Neuron (in vitro differentiated cells): ENCODE measurements around the gene SEPTIN12.

Source experiments
- H2AFZ ChIP-seq: one replicate; pipeline ENCODE4 v1.6.1; 2013; ENCODE audit warnings: low read depth, mild to moderate bottlenecking, inconsistent platforms, low read length, moderate library complexity
- H3K27me3 ChIP-seq: one replicate; pipeline ENCODE4 v1.6.1; 2013; ENCODE audit warnings: low read length; ENCODE audit not compliant: insufficient read depth
- H3K36me3 ChIP-seq: one replicate; pipeline ENCODE4 v1.6.1; 2013; ENCODE audit warnings: low read length; ENCODE audit not compliant: insufficient read depth
- H3K4me1 ChIP-seq: one replicate; pipeline ENCODE4 v1.6.1; 2013; ENCODE audit warnings: low read length; ENCODE audit not compliant: insufficient read depth
- H3K4me3 ChIP-seq: 2 replicates; pipeline ENCODE4 v1.5.1; 2013; ENCODE audit warnings: mild to moderate bottlenecking, low read length, moderate library complexity
- H3K9me3 ChIP-seq: one replicate; pipeline ENCODE4 v1.6.1; 2013; ENCODE audit warnings: low read length

Gene SEPTIN12

DNA sequence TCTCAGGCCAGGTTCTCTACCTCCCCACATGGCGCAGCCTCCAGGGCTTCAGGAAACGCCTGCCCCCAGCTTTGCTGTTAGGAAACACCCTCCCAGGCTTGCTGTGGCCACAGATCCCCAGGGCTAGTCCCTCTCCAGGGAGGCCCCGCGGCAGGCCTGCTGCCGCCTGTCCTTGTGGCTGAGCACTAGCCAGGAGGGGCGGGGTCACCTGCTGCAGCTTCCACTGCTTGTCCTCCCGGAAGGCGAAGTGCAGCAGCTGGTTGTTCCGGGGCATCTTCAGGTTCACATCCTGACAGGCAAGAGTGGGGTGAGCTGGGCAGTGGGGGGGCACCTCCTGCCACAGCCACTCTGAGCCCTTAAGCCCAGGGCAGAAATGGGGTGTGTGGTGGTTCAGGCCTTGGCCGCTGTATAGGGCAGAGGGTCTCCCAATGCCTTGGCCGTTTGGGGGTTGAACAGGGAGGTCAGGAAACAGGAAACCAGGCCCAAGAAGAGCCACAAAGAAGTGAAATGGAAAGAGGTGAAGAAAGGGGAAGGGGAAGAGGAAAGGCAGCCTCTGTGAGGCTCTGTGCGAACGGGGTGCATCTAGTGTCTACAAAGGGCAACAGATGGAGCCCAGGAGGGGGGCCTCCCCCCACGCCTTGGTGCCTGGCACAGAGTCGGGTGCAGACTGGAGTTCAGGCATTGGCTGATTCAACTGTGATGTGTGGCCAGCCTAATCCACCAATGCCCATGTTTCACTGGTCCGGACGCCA lies 12.3 kb upstream of the SEPTIN12 start:
- no peaks in the 10 kb centered on the region for H3K27me3 ChIP-seq
- peaks cover 20% of the 10 kb centered on the region for H3K4me1 ChIP-seq
- no peak overlapping the region for H2AFZ ChIP-seq
- H3K4me3 ChIP-seq = no peak overlapping the region
- H3K9me3 ChIP-seq = no peaks in the 10 kb centered on the region
- peaks cover 34% of the 10 kb centered on the region for H3K36me3 ChIP-seq

DNA sequence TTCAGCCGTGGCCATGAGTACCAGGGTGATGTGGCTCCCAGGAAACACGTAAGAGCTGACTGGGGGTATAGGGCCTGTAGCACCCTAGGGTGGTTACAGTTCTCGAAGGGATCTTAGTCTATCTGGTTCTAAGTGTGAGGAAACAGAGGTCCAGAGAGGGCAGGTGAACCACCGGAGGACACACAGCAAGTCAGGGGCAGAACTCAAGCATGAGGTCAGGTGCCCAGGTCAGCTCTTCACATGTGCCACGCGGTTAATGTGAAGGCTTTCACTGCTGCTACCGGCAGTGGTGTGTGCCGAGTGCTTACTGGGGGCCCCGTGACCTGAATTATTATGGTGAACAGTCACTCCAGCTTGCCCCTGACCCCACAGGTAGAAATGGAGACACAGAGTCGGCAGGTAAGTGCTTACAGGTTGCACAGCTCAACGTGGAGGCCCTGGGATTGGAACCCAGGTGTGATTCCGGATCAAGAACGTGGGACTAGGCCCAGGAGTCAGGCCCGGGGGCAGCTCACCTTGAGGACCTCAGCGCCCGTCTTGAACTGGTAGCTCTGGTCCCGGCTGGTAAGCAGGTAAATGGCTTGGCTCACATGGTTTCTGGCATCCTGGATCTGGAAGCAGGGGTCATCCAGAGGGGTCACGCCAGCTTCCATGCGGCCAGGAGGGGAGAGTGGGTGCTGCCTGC lies 11.2 kb upstream of the SEPTIN12 start:
- Histone ChIP-seq H3K4me3 (no peak overlapping the region), H2AFZ (no peak overlapping the region), H3K27me3 (no peaks in the 10 kb centered on the region), H3K4me1 (peaks cover 20% of the 10 kb centered on the region), H3K36me3 (peaks cover 22% of the 10 kb centered on the region), H3K9me3 (no peaks in the 10 kb centered on the region)

GRCh38 chr16:4798456-4798855 lies 10.3 kb upstream of the SEPTIN12 start:
- Histone ChIP-seq H3K4me3 (no peak overlapping the region), H3K36me3 (peaks cover 17% of the 10 kb centered on the region), H3K27me3 (no peaks in the 10 kb centered on the region), H3K4me1 (peaks cover 13% of the 10 kb centered on the region), H3K9me3 (no peaks in the 10 kb centered on the region), H2AFZ (no peak overlapping the region)

GRCh38 chr16:4797805-4798252 lies 9.7 kb upstream of the SEPTIN12 start:
- no peak overlapping the region for H3K4me3 ChIP-seq

DNA sequence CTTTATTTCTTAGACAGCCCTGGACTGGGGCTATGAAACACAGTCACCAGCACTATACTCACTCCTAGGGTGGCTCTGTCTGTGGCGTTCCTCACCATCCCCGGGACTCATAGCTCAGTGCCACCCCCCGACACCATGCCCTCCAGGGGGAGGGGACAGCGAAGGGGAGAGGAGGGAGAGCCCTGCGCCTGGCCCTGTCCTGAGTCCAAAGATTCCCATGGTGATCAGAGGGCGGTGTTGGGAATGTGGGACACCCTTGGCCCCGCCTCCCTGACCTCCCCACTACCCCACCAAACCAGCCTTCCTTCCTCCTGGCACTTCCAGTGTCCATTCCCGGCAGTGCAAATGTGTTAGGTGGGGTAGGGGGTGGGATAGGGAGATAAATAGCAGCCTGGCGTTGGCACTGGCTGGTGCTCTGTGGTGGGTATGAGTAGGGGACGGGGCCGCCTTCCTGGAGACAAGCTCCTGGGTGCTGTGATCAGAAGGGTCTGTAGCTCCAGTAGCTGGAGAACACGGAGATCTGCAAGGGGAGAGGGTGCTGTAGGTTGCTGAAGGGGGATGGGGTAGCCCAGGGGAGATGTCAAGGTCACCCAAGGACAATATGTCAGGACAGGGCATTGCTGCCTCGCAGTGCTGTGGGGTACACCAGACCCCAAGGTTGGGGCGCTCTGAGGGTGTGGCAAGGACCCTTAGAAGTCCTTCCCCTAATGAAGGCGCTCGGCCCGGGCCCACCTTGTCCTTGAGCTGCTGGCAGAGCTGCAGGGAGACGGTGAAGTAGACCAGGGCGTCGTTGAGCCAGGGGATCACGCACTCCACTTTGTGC lies 9.0 kb upstream of the SEPTIN12 start:
- H3K36me3 ChIP-seq = peaks cover 17% of the 10 kb centered on the region
- no peak overlapping the region for H3K4me3 ChIP-seq
- H2AFZ ChIP-seq = no peak overlapping the region
- peaks cover 8% of the 10 kb centered on the region for H3K4me1 ChIP-seq
- H3K9me3 ChIP-seq = no peaks in the 10 kb centered on the region
- no peaks in the 10 kb centered on the region for H3K27me3 ChIP-seq

More at GRCh38 chr16:4797805-4798252, 9.7 kb upstream of the SEPTIN12 start:
- H2AFZ ChIP-seq = no peak overlapping the region
- no peaks in the 10 kb centered on the region for H3K9me3 ChIP-seq
- H3K4me1 ChIP-seq = peaks cover 8% of the 10 kb centered on the region
- H3K36me3 ChIP-seq = peaks cover 17% of the 10 kb centered on the region
- H3K27me3 ChIP-seq = no peaks in the 10 kb centered on the region

GRCh38 chr16:4795828-4796572 lies 7.9 kb upstream of the SEPTIN12 start:
- Histone ChIP-seq H3K4me1 (no peaks in the 10 kb centered on the region), H3K36me3 (peaks cover 17% of the 10 kb centered on the region), H2AFZ (no peak overlapping the region), H3K27me3 (no peaks in the 10 kb centered on the region), H3K9me3 (no peaks in the 10 kb centered on the region), H3K4me3 (no peak overlapping the region)

DNA sequence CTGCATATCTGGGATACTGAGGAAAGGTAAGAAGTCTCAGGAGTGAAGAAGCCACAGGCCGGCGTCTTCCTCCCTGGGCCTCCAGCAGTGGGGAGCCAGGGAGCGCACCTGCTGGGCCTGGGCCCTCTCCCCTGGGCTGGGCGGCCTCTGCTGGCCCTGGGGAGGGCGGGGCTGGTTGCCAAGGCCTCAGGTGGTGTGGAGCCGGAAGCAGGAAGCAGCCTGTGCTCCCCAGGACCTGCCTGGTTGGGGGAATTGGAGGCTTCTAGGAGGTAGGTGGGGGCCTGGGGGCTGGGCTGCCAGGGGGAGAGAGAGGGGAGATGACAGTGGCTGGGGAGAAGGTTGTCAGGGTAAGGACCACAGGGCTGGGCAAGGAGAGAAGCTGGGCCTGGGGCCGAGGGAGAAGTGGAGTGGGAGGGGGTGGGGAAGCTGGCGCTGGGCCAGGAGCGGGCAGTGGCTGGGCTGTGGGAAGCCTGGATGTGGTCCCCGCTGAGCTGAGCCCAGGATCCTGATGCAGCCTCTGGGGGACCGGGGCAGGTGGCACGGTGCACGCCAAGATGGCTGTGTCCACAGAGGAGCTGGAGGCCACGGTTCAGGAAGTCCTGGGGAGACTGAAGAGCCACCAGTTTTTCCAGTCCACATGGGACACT lies 7.2 kb upstream of the SEPTIN12 start, which contains the start of gene SMIM22:
TSS of gene SMIM22 (plus strand) at position 189 of the 647 bp plus-strand sequence. CDS start at position 555, 366 bp downstream.
- no peaks in the 10 kb centered on the region for H3K9me3 ChIP-seq
- H3K4me1 ChIP-seq = no peaks in the 10 kb centered on the region
- H3K27me3 ChIP-seq = no peaks in the 10 kb centered on the region
- H2AFZ ChIP-seq = no peak within 1 kb of the TSS
- no peak within 1 kb of the TSS for H3K4me3 ChIP-seq
- peaks cover 17% of the 10 kb centered on the region for H3K36me3 ChIP-seq

- Histone ChIP-seq H3K4me1 (no peaks in the 10 kb centered on the region), H3K27me3 (no peaks in the 10 kb centered on the region), H3K9me3 (no peaks in the 10 kb centered on the region), H3K4me3 (no peak overlapping the region), H3K36me3 (peaks cover 7% of the 10 kb centered on the region), H2AFZ (no peak overlapping the region)
Measured at GRCh38 chr16:4792951-4793513, 4.9 kb upstream of the SEPTIN12 start.

DNA sequence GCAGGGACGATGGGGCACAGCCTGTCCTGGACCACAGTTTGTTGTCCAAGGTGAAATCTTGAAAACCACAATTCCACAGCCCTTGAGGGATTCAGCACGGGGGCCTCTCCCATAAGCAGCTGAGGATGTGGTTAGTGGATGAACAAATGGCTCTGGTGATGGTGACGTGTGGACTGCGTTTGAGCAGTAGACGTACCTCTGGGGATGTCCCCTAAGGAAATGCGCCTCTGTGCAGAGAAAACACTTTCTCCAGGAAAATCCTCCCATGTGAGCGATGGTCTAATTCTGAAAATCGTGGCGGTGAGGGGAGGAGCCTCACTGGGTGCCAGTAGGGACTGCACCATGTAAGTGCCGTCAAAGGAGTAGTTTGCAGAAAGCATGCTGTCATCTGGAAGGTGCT lies 2.7 kb upstream of the SEPTIN12 start:
- no peaks in the 10 kb centered on the region for H3K4me1 ChIP-seq
- no peak overlapping the region for H3K4me3 ChIP-seq
- no peaks in the 10 kb centered on the region for H3K9me3 ChIP-seq
- H3K36me3 ChIP-seq = no peaks in the 10 kb centered on the region
- H3K27me3 ChIP-seq = no peaks in the 10 kb centered on the region
- no peak overlapping the region for H2AFZ ChIP-seq

DNA sequence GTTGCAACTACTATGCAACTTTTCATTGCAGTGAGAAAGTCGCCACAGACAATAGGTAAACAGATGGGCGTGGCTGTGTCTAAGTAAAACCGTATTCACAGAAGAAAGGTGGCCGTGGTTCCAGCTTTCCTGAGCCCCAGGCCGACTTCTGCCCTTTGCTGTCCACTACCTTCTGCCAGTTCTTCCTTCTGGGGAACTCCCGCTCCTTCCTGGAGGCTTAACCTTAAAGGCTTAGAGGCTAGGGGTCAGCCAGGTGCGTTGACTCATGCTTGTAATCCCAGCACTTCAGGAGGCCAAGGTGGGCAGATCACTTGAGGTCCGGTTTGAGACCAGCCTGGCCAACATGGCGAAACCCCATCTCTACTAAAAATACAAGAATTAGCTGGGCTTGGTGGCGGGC lies 2.1 kb upstream of the SEPTIN12 start:
- H3K4me3 ChIP-seq = no peak overlapping the region
- no peak overlapping the region for H2AFZ ChIP-seq
- H3K4me1 ChIP-seq = no peaks in the 10 kb centered on the region
- no peaks in the 10 kb centered on the region for H3K36me3 ChIP-seq
- no peaks in the 10 kb centered on the region for H3K27me3 ChIP-seq
- H3K9me3 ChIP-seq = no peaks in the 10 kb centered on the region

- no peaks in the 10 kb centered on the region for H3K4me1 ChIP-seq
- H3K27me3 ChIP-seq = no peaks in the 10 kb centered on the region
- no peak overlapping the region for H2AFZ ChIP-seq
- H3K4me3 ChIP-seq = no peak overlapping the region
- H3K9me3 ChIP-seq = no peaks in the 10 kb centered on the region
- no peaks in the 10 kb centered on the region for H3K36me3 ChIP-seq
Measured at GRCh38 chr16:4788910-4789309, 765 bp upstream of the SEPTIN12 start.

GRCh38 chr16:4788489-4788889 lies 344 bp upstream of the SEPTIN12 start:
- H3K36me3 ChIP-seq = no peaks in the 10 kb centered on the region
- H3K27me3 ChIP-seq = no peaks in the 10 kb centered on the region
- no peak overlapping the region for H3K4me3 ChIP-seq
- H3K4me1 ChIP-seq = no peaks in the 10 kb centered on the region
- H2AFZ ChIP-seq = no peak overlapping the region
- H3K9me3 ChIP-seq = no peaks in the 10 kb centered on the region
